Gastrocnemius medialis (tissue), 4 donors: Measurements from ENCODE around the gene ADAM19. TPM values are rescaled to one million over a fixed set of nuclear protein-coding genes. Genes with fewer than 3 reads are reported as not detected.

Source experiments
- ATAC-seq, 2 donors: fragments of 150-250 bp; one replicate each; pipeline ENCODE4 v1.9.1; 2016
- DNase-seq, 2 donors: peaks; one replicate each; pipeline ENCODE4 v3.0.0-alpha.2; 2019
- H3K27ac ChIP-seq, 4 donors: fragments of 200-600 bp; sonication (generic); 1 replicate in 1 of 4; 2 replicates in 3 of 4; pipeline ENCODE4 v1.5.1; 2016 to 2018; ENCODE audit warnings: mild to moderate bottlenecking in 2 of 4, moderate library complexity in 1 of 4
- H3K27me3 ChIP-seq, 3 donors: fragments of 200-600 bp; sonication (generic) in 2 of 3; 1 replicate in 1 of 3; 2 replicates in 2 of 3; pipeline versions ENCODE4 v1.5.1 to v1.6.0; 2016 to 2019; ENCODE audit warnings: mild to moderate bottlenecking in 1 of 3, moderate library complexity in 1 of 3
- H3K36me3 ChIP-seq, 2 donors: fragments of 200-600 bp; sonication (generic) in 1 of 2; one replicate each; pipeline ENCODE4 v1.5.1; 2017 to 2018
- H3K4me1 ChIP-seq, 2 donors: fragments of 200-600 bp; sonication (generic) in 1 of 2; one replicate each; pipeline ENCODE4 v1.5.1; 2016 to 2017; ENCODE audit warnings: mild to moderate bottlenecking in 2 of 2
- H3K4me3 ChIP-seq, 4 donors: fragments of 200-600 bp; sonication (generic) in 3 of 4; 1 replicate in 1 of 4; 2 replicates in 3 of 4; pipeline ENCODE4 v1.5.1; 2016 to 2019; ENCODE audit warnings: mild to moderate bottlenecking in 2 of 4
- H3K9me3 ChIP-seq, 3 donors: fragments of 200-600 bp; sonication (generic) in 2 of 3; 1 replicate in 1 of 3; 2 replicates in 2 of 3; pipeline ENCODE4 v1.5.1; 2016 to 2019
- POLR2A ChIP-seq, 2 donors: fragments of 450-650 bp; IDR thresholded peaks; one replicate each; pipeline ENCODE4 v1.6.1; 2017; ENCODE audit warnings: antibody characterized with exemption in 2 of 2, mild to moderate bottlenecking in 2 of 2, moderate library complexity in 2 of 2
- in situ Hi-C, 4 donors: fragments of 200-750 bp; cut with MboI; loops; one replicate each; pipeline versions ENCODE4 v1.15.0 to v1.8.0; 2017; ENCODE audit warnings: low sequenced_read_pairs in 4 of 4
- intact Hi-C: fragments of 100-400 bp; cut with DNase I; formaldehyde crosslinking; loops from one replicate; pipeline ENCODE4 v1.15.1; 2023; ENCODE audit warnings: low total_unique reads
- total RNA-seq, 4 donors: library from RNA; depleted of rRNA; stranded (reverse); fragments of >200 nt; gene quantifications; one replicate each; pipeline versions ENCODE4 v1.1.0 to v1.2.3, GENCODE V29; 2016
- TF ChIP-seq, protein P1 (sequence below), 5 experiments: fragments of 450-650 bp in 3 of 5; fragments of 200-600 bp in 2 of 5; sonication (generic) in 2 of 5; IDR thresholded peaks in 4 of 5; conservative IDR thresholded peaks in 1 of 5; 1 replicate in 4 of 5; 2 replicates in 1 of 5; pipeline ENCODE4 v1.5.1; 2016 to 2019; ENCODE audit warnings: antibody characterized with exemption in 5 of 5, mild to moderate bottlenecking in 3 of 5, moderate library complexity in 3 of 5

Gene ADAM19
- total RNA-seq, 4 donors from 2014 or later: 0.39 to 0.97 (median 0.76) TPM

DNA sequence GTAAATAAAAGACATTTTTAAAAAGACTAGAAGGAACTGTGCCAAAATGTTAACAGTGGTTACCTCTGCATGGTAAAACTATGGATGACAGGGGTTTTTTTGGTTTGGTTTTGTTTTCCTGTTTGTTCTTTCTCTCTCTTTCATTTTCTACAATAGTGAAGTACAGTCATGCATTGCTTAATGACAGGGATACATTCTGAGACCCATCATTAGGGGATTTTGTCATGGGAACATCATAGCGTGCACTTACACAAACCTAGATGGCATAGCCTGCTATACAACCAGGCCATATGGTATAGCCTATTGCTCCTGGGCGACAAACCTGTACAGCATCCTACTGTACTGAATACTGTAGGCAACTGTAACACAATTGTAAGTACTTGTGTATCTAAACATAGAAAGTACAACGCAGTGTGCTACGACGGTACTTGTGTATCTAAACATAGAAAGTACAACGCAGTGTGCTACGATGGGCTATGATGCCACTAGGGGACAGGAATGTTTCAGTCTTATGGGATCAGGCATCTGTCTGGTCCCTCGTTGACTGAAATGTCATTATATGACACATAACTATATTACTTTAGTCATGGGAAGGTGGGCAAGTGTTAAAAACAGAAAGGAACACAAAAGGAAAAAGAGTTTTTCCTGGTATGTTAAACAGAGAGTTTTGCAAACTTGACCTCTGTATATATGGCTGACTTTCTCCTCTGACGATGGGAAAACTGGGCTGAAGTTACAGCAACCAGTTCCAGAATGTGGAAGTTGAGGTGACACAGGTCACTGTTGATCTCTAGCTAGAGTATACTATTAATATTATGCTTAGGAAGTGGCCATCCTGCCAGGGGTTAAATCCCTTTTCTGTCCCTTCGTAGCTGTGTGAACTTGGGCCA lies 7.4 kb upstream of the ADAM19 start:
- in situ Hi-C loops: no loop called here
- no peak for ATAC-seq
- no peak for TF ChIP-seq POLR2A (IDR thresholded peaks at IDR 0.05)
- TF ChIP-seq, protein P1, sequence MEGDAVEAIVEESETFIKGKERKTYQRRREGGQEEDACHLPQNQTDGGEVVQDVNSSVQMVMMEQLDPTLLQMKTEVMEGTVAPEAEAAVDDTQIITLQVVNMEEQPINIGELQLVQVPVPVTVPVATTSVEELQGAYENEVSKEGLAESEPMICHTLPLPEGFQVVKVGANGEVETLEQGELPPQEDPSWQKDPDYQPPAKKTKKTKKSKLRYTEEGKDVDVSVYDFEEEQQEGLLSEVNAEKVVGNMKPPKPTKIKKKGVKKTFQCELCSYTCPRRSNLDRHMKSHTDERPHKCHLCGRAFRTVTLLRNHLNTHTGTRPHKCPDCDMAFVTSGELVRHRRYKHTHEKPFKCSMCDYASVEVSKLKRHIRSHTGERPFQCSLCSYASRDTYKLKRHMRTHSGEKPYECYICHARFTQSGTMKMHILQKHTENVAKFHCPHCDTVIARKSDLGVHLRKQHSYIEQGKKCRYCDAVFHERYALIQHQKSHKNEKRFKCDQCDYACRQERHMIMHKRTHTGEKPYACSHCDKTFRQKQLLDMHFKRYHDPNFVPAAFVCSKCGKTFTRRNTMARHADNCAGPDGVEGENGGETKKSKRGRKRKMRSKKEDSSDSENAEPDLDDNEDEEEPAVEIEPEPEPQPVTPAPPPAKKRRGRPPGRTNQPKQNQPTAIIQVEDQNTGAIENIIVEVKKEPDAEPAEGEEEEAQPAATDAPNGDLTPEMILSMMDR (IDR thresholded peaks at IDR 0.05 in 4 of 5, conservative IDR thresholded peaks at IDR 0.05 in 1 of 5): no peak
- intact Hi-C loops: no loop called here
- no peak overlapping the region for H3K27ac ChIP-seq
- H3K4me1 ChIP-seq: no peaks in the 10 kb centered on the region
- no peaks in the 10 kb centered on the region for H3K27me3 ChIP-seq
- no peaks in the 10 kb centered on the region for H3K36me3 ChIP-seq
- no peak overlapping the region for H3K4me3 ChIP-seq
- H3K9me3 ChIP-seq: no peaks in the 10 kb centered on the region
- DNase-seq: no peak

DNA sequence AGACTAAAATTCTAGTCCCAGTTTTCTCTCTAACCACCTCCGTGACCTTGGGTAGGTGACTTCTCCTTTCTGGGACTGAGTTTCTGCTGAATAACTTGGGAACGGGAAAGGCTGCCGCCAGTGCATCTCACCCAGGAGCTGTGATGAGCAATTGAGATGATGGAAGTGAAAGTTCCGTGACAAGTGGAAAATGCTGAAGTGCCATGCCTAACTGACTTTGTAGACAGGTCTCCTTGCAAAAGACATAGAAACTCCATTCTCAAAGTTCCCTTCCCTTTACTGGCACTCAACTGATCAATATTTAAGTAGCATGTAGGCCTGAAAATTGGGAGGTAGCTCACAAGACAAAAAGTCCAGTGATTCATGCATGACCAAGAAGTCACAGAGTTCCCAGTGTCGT lies 6.3 kb upstream of the ADAM19 start:
- intact Hi-C loops (no loop called here), in situ Hi-C loops (no loop called here)
- Histone ChIP-seq H3K9me3 (no peaks in the 10 kb centered on the region), H3K27me3 (no peaks in the 10 kb centered on the region), H3K4me3 (no peak overlapping the region), H3K4me1 (no peaks in the 10 kb centered on the region), H3K36me3 (no peaks in the 10 kb centered on the region), H3K27ac (no peak overlapping the region)
- no peak for ATAC-seq
- DNase-seq: no peak
- TF ChIP-seq, protein P1 (IDR thresholded peaks at IDR 0.05 in 4 of 5, conservative IDR thresholded peaks at IDR 0.05 in 1 of 5): no peak
- no peak for TF ChIP-seq POLR2A (IDR thresholded peaks at IDR 0.05)

DNA sequence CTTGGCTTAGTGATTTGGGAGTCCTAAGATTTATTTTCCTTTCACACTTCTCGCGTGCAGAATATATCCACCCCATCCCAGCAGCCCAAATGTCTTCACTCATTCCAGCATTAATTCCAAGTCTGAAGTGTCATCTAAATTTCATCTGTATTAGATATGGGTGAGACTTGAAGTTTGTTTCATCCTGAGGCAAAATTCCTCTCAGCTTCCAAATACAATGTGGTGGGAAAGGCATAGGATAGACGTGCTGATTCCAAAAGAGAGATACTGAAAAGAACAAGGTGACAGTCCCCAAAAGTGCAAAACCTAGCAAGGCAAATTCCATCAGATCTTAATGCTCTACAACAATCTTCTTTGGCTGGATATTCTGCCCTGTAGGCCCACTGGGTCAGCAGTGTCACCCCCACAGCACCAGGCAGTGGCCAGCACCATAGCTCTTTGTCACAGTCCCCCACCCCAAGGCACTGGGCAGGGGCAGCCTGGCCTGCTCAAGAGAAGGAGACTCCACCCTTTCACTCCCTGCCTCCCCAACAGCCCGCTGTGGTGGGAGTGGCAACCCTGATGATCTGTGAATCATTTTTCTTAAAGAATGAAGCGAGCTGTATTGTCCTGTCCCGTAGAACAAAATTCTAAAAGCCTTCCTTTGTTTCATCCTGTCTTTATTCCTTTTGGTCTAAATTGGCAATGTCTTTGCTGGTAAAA lies 2.7 kb upstream of the ADAM19 start:
- in situ Hi-C loops: no loop called here
- no peak overlapping the region for H3K4me3 ChIP-seq

DNA sequence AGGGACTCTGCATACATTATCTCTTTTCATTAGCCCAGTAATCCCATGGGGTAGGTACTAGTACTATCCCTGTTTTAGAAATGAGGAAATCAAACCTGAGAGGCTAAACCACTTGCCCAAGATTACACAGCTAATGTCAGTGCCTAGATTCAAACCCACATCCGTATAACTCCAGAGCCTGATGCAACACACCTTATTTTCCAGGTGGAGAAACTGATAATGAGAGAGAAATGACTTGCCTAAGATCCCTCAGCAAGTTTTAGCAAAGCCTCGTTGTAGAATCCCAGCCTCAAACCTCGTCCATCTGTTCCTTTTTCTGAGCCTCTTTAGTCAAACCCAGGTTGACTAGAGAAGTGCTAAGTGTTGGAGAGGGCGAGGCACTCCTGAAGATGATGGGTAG lies 1.1 kb upstream of the ADAM19 start:
- in situ Hi-C loops (no loop called here), intact Hi-C loops (no loop called here)
- H3K27me3 ChIP-seq: no peaks in the 10 kb centered on the region
- no peak for TF ChIP-seq POLR2A (IDR thresholded peaks at IDR 0.05)
- TF ChIP-seq, protein P1 (IDR thresholded peaks at IDR 0.05 in 4 of 5, conservative IDR thresholded peaks at IDR 0.05 in 1 of 5): no peak
- H3K4me1 ChIP-seq: peaks cover 32 to 33% of the 10 kb centered on the region in 2 donors
- no peaks in the 10 kb centered on the region for H3K9me3 ChIP-seq
- no peak for DNase-seq
- H3K36me3 ChIP-seq: no peaks in the 10 kb centered on the region
- no peak for ATAC-seq
- no peak overlapping the region for H3K4me3 ChIP-seq
- no peak overlapping the region for H3K27ac ChIP-seq

More for the DNA sequence above, 2.7 kb upstream of the ADAM19 start:
- Histone ChIP-seq H3K36me3 (no peaks in the 10 kb centered on the region), H3K9me3 (no peaks in the 10 kb centered on the region), H3K27me3 (no peaks in the 10 kb centered on the region), H3K27ac (no peak overlapping the region), H3K4me1 (peaks cover 17 to 18% of the 10 kb centered on the region in 2 donors)
- TF ChIP-seq, protein P1 (IDR thresholded peaks at IDR 0.05 in 4 of 5, conservative IDR thresholded peaks at IDR 0.05 in 1 of 5): no peak
- no peak for TF ChIP-seq POLR2A (IDR thresholded peaks at IDR 0.05)
- no peak for ATAC-seq
- intact Hi-C loops: no loop called here
- no peak for DNase-seq
